DOHH2 (cell line): ENCODE measurements around the gene CEP85L.
"Not testable (repeated sequence)": the region's sequence is repeated elsewhere in the genome, so short reads cannot be mapped to it uniquely, and the experiment has no call there.

Experiments
- H3F3A ChIP-seq: fragments of 200-600 bp; sonication (generic), shearing (Covaris generic); 2 replicates; pipeline ENCODE4 v1.6.0; 2016; ENCODE audit warnings: antibody characterized with exemption, mild to moderate bottlenecking; ENCODE audit not compliant: control insufficient read depth, insufficient read depth
- H3K27ac ChIP-seq: fragments of 200-600 bp; sonication (generic); 2 replicates; pipeline ENCODE4 v1.5.1; 2014; ENCODE audit warnings: low read depth, mild to moderate bottlenecking, low read length, moderate library complexity
- H3K27me3 ChIP-seq: fragments of 200-600 bp; sonication (generic); 2 replicates; pipeline ENCODE4 v1.6.1; 2014; ENCODE audit warnings: mild to moderate bottlenecking, low read length, mixed read lengths; ENCODE audit not compliant: control insufficient read depth
- H3K36me3 ChIP-seq: fragments of 200-600 bp; sonication (generic); 2 replicates; pipeline ENCODE4 v1.6.1; 2014; ENCODE audit warnings: mild to moderate bottlenecking, low read length, moderate library complexity, mixed read lengths; ENCODE audit not compliant: control insufficient read depth
- H3K4me1 ChIP-seq: fragments of 200-600 bp; sonication (generic); 2 replicates; pipeline ENCODE4 v1.6.1; 2014; ENCODE audit warnings: mild to moderate bottlenecking, low read length, mixed read lengths; ENCODE audit not compliant: control insufficient read depth
- H3K4me2 ChIP-seq: fragments of 200-600 bp; sonication (generic); 2 replicates; pipeline ENCODE4 v1.6.0; 2014; ENCODE audit warnings: mild to moderate bottlenecking, low read length, moderate library complexity
- H3K4me3 ChIP-seq: fragments of 200-600 bp; sonication (generic); 2 replicates; pipeline ENCODE4 v1.5.1; 2014; ENCODE audit warnings: mild to moderate bottlenecking, low read length, mixed read lengths
- H3K79me2 ChIP-seq: fragments of 200-600 bp; sonication (generic); 2 replicates; pipeline ENCODE4 v1.6.1; 2014; ENCODE audit warnings: mild to moderate bottlenecking, low read length, mixed read lengths; ENCODE audit not compliant: control insufficient read depth
- H3K9me2 ChIP-seq: fragments of 200-600 bp; sonication (generic); replicated peaks from 2 replicates; pipeline ENCODE4 v1.6.1; 2014; ENCODE audit warnings: mild to moderate bottlenecking, low read length, mixed read lengths; ENCODE audit not compliant: control insufficient read depth
- H3K9me3 ChIP-seq: fragments of 200-600 bp; sonication (generic); 2 replicates; pipeline ENCODE4 v1.6.1; 2014; ENCODE audit warnings: antibody characterized with exemption, low read length, mixed read lengths; ENCODE audit not compliant: control insufficient read depth, insufficient read depth
- H4K20me1 ChIP-seq: fragments of 200-600 bp; sonication (generic); 2 replicates; pipeline ENCODE4 v1.6.0; 2014; ENCODE audit warnings: low read depth, mild to moderate bottlenecking, antibody characterized with exemption, low read length, moderate library complexity; ENCODE audit not compliant: control insufficient read depth, insufficient read depth
- CTCF ChIP-seq: fragments of 200-600 bp; sonication (generic); IDR thresholded peaks from one replicate; pipeline ENCODE4 v1.5.1; 2014; ENCODE audit warnings: antibody characterized with exemption, mild to moderate bottlenecking, low read depth, low read length; ENCODE audit not compliant: poor library complexity, severe bottlenecking
- EZH2phosphoT487 ChIP-seq: fragments of 200-600 bp; sonication (generic); IDR thresholded peaks from 2 replicates; pipeline ENCODE4 v1.6.1; 2017; ENCODE audit warnings: borderline replicate concordance, mild to moderate bottlenecking, antibody characterized with exemption, low read length, moderate library complexity, mixed read lengths

CEP85L gene

GRCh38 chr6:118444796-118445195 lies 206.6 kb downstream of the CEP85L start:
- no peaks in the 10 kb centered on the region for H4K20me1 ChIP-seq
- H3K9me3 ChIP-seq = no peaks in the 10 kb centered on the region
- no peak for TF ChIP-seq EZH2phosphoT487
- TF ChIP-seq CTCF = no peak
- H3K9me2 ChIP-seq = no peaks in the 10 kb centered on the region
- no peak overlapping the region for H3K27ac ChIP-seq
- H3K36me3 ChIP-seq = no peaks in the 10 kb centered on the region
- no peaks in the 10 kb centered on the region for H3K79me2 ChIP-seq
- no peaks in the 10 kb centered on the region for H3K27me3 ChIP-seq
- no peak overlapping the region for H3K4me3 ChIP-seq
- no peak overlapping the region for H3K4me2 ChIP-seq
- H3K4me1 ChIP-seq = no peaks in the 10 kb centered on the region
- H3F3A ChIP-seq = no peaks in the 10 kb centered on the region

GRCh38 chr6:118436482-118436881 lies 214.9 kb downstream of the CEP85L start:
- H3K4me1 ChIP-seq = no peaks in the 10 kb centered on the region
- no peak for TF ChIP-seq CTCF
- no peak for TF ChIP-seq EZH2phosphoT487
- H4K20me1 ChIP-seq = no peaks in the 10 kb centered on the region
- no peaks in the 10 kb centered on the region for H3K9me2 ChIP-seq
- no peaks in the 10 kb centered on the region for H3F3A ChIP-seq
- H3K4me3 ChIP-seq = no peak overlapping the region
- H3K4me2 ChIP-seq = no peak overlapping the region
- H3K27ac ChIP-seq = no peak overlapping the region
- no peaks in the 10 kb centered on the region for H3K36me3 ChIP-seq
- no peaks in the 10 kb centered on the region for H3K27me3 ChIP-seq
- no peaks in the 10 kb centered on the region for H3K9me3 ChIP-seq
- no peaks in the 10 kb centered on the region for H3K79me2 ChIP-seq

GRCh38 chr6:118434147-118434546 lies 217.2 kb downstream of the CEP85L start:
- not testable (repeated sequence) for H3K4me1 ChIP-seq, H4K20me1 ChIP-seq, H3K4me3 ChIP-seq, H3F3A ChIP-seq, H3K4me2 ChIP-seq, H3K27me3 ChIP-seq, H3K9me3 ChIP-seq, H3K27ac ChIP-seq, H3K9me2 ChIP-seq, H3K36me3 ChIP-seq, H3K79me2 ChIP-seq

- H3K27me3 ChIP-seq, H4K20me1 ChIP-seq, H3F3A ChIP-seq, H3K36me3 ChIP-seq, H3K9me2 ChIP-seq, H3K27ac ChIP-seq, H3K79me2 ChIP-seq, H3K4me1 ChIP-seq, H3K9me3 ChIP-seq, H3K4me3 ChIP-seq, H3K4me2 ChIP-seq: not testable (repeated sequence)
Observed at GRCh38 chr6:118421312-118421711, 230.1 kb downstream of the CEP85L start.
